Keratinocyte (primary cell): ENCODE measurements around the gene FAAP20. TPM values are rescaled to one million over a fixed set of nuclear protein-coding genes. Genes with fewer than 3 reads are reported as not detected.

ENCODE experiments used
- DNase-seq: peaks from one replicate; pipeline ENCODE4 v3.0.0-alpha.2; 2011; ENCODE audit warnings: low read depth, missing footprints, low spot score
- FAIRE-seq: peaks from 2 replicates; lab custom pipeline; 2011; peaks lifted over from hg19 to GRCh38; lab: Jason Lieb, UNC
- H2AFZ ChIP-seq: 2 replicates; pipeline ENCODE4 v1.6.0; 2012; ENCODE audit warnings: low read length, control low read depth, inconsistent platforms; ENCODE audit not compliant: control insufficient read depth
- H3K27ac ChIP-seq: 2 replicates; pipeline ENCODE4 v1.5.1; 2011; ENCODE audit warnings: low read length; ENCODE audit not compliant: control insufficient read depth, insufficient read depth
- H3K27me3 ChIP-seq: 3 replicates; pipeline ENCODE4 v1.6.0; 2011; ENCODE audit warnings: low read length; ENCODE audit not compliant: control insufficient read depth, insufficient read depth; ENCODE audit errors: extremely low read depth
- H3K36me3 ChIP-seq, 2 experiments: 2 replicates in 1 of 2; 3 replicates in 1 of 2; pipeline ENCODE4 v1.5.1; 2011; ENCODE audit warnings: low read length in 2 of 2, mild to moderate bottlenecking in 1 of 2; ENCODE audit not compliant: control insufficient read depth in 2 of 2, insufficient read depth in 2 of 2; ENCODE audit errors: extremely low read depth in 1 of 2
- H3K4me1 ChIP-seq: 3 replicates; pipeline ENCODE4 v1.5.1; 2011; ENCODE audit warnings: low read length; ENCODE audit not compliant: control insufficient read depth, insufficient read depth; ENCODE audit errors: extremely low read depth
- H3K4me2 ChIP-seq: 3 replicates; pipeline ENCODE4 v1.6.0; 2011; ENCODE audit warnings: low read depth, low read length; ENCODE audit not compliant: control insufficient read depth, insufficient read depth; ENCODE audit errors: extremely low read depth
- H3K4me3 ChIP-seq, 3 experiments: fragments of 200-600 bp in 1 of 3; sonication (generic) in 1 of 3; 2 replicates in 2 of 3; 3 replicates in 1 of 3; pipeline ENCODE4 v1.5.1; 2011 to 2016; ENCODE audit warnings: low read length in 3 of 3, mild to moderate bottlenecking in 3 of 3, control low read depth in 2 of 3, inconsistent platforms in 1 of 3, low read depth in 1 of 3, mixed read lengths in 1 of 3, mixed run types in 1 of 3, moderate library complexity in 1 of 3; ENCODE audit not compliant: control insufficient read depth in 2 of 3, insufficient read depth in 2 of 3; ENCODE audit errors: extremely low read depth in 1 of 3
- H3K79me2 ChIP-seq: 2 replicates; pipeline ENCODE4 v1.6.0; 2012; ENCODE audit warnings: low read length; ENCODE audit not compliant: control insufficient read depth, insufficient read depth
- H3K9ac ChIP-seq: 3 replicates; pipeline ENCODE4 v1.6.0; 2011; ENCODE audit warnings: low read length; ENCODE audit not compliant: control insufficient read depth, insufficient read depth; ENCODE audit errors: extremely low read depth
- H3K9me1 ChIP-seq: 3 replicates; pipeline ENCODE4 v1.6.0; 2011; ENCODE audit warnings: low read length; ENCODE audit not compliant: control insufficient read depth, insufficient read depth; ENCODE audit errors: extremely low read depth
- H3K9me3 ChIP-seq: 2 replicates; pipeline ENCODE4 v1.5.1; 2012; ENCODE audit warnings: low read depth, low read length; ENCODE audit not compliant: control insufficient read depth
- H4K20me1 ChIP-seq: 3 replicates; pipeline ENCODE4 v1.6.0; 2011; ENCODE audit warnings: low read length; ENCODE audit not compliant: control insufficient read depth, insufficient read depth; ENCODE audit errors: extremely low read depth
- CTCF ChIP-seq, 3 experiments: IDR thresholded peaks in 1 of 3; conservative IDR thresholded peaks in 1 of 3; optimal IDR thresholded peaks in 1 of 3; 2 replicates in 2 of 3; 3 replicates in 1 of 3; pipeline versions ENCODE3 to v1.5.1; 2011; ENCODE audit warnings: low read length in 3 of 3, mild to moderate bottlenecking in 3 of 3, moderate library complexity in 2 of 3, control low read depth in 1 of 3, inconsistent platforms in 1 of 3; ENCODE audit not compliant: insufficient read depth in 2 of 3; ENCODE audit errors: extremely low read depth in 1 of 3
- EZH2 ChIP-seq: IDR thresholded peaks from one replicate; pipeline ENCODE4 v1.6.1; 2012; ENCODE audit warnings: inconsistent platforms, mild to moderate bottlenecking, low read length, moderate library complexity
- dilution Hi-C: fragments of 300-500 bp; cut with MboI; formaldehyde crosslinking; loops from one replicate; pipeline ENCODE4 v1.7.0; 2020; ENCODE audit warnings: low sequenced_read_pairs; ENCODE audit not compliant: extremely low pct_ligation_motif_present
- polyA plus RNA-seq, 5 experiments: library from polyadenylated mRNA; depleted of rRNA in 3 of 5; stranded (reverse) in 3 of 5; stranded (forward) in 1 of 5; unstranded in 1 of 5; fragments of >200 nt; gene quantifications; 1 replicate in 1 of 5; 2 replicates in 3 of 5; 3 replicates in 1 of 5; pipeline versions ENCODE4 v1.2.1 to v1.2.3, GENCODE V29; 2011 to 2012; ENCODE audit warnings: missing spikeins in 2 of 5, low read depth in 1 of 5, low replicate concordance in 1 of 5

FAAP20 gene
- polyA plus RNA-seq, 1 donor (not counting 4 experiments of a cell fraction or from before 2014, with no cell fraction given): 7.3 TPM

- DNase-seq: no peak
- no peak for FAIRE-seq
- Histone ChIP-seq H3K9ac (no peak overlapping the region), H3K27me3 (no peaks in the 10 kb centered on the region), H3K4me3 (no peak overlapping the region), H3K27ac (no peak overlapping the region), H3K9me3 (no peaks in the 10 kb centered on the region), H2AFZ (no peak overlapping the region), H3K9me1 (no peaks in the 10 kb centered on the region), H3K36me3 (peaks cover 12 to 21% of the 10 kb centered on the region in 2 experiments), H3K79me2 (no peaks in the 10 kb centered on the region), H3K4me2 (no peak overlapping the region), H3K4me1 (peaks cover 8% of the 10 kb centered on the region), H4K20me1 (no peaks in the 10 kb centered on the region)
- TF ChIP-seq EZH2 (no peak), CTCF (optimal IDR thresholded peaks at IDR 0.05 in 1 of 3, IDR thresholded peaks at IDR 0.05 in 1 of 3, conservative IDR thresholded peaks at IDR 0.05 in 1 of 3; ENCODE audit: extremely low read depth in 1 of 3, insufficient read depth in 2 of 3, low read length in 3 of 3) (no peak)
- dilution Hi-C loops: no loop called here
These were observed 17.0 kb downstream of the FAAP20 start for GRCh38 chr1:2177541-2177940.

- H3K4me1 ChIP-seq: peaks cover 8% of the 10 kb centered on the region
- dilution Hi-C loops: no loop called here
- TF ChIP-seq EZH2 (no peak), CTCF (optimal IDR thresholded peaks at IDR 0.05 in 1 of 3, IDR thresholded peaks at IDR 0.05 in 1 of 3, conservative IDR thresholded peaks at IDR 0.05 in 1 of 3; ENCODE audit: extremely low read depth in 1 of 3, insufficient read depth in 2 of 3, low read length in 3 of 3) (no peak)
- no peaks in the 10 kb centered on the region for H3K79me2 ChIP-seq
- no peaks in the 10 kb centered on the region for H3K9me3 ChIP-seq
- no peaks in the 10 kb centered on the region for H3K27me3 ChIP-seq
- peaks cover 12 to 28% of the 10 kb centered on the region in 2 experiments for H3K36me3 ChIP-seq
- no peak overlapping the region for H2AFZ ChIP-seq
- DNase-seq (no peak), FAIRE-seq (no peak)
- no peaks in the 10 kb centered on the region for H4K20me1 ChIP-seq
- H3K27ac ChIP-seq: no peak overlapping the region
- no peaks in the 10 kb centered on the region for H3K9me1 ChIP-seq
- H3K4me2 ChIP-seq: no peak overlapping the region
- H3K4me3 ChIP-seq: no peak overlapping the region
- H3K9ac ChIP-seq: no peak overlapping the region
These were observed 18.0 kb downstream of the FAAP20 start for GRCh38 chr1:2176615-2177014.
